IMR-90 (cell line): ENCODE data around the gene TRIM26. TPM values are rescaled to one million over a fixed set of nuclear protein-coding genes. Genes with fewer than 3 reads are reported as not detected.

Source experiments
- ATAC-seq: fragments of 200-7000 bp; cut with Tn5 transposase; 2 replicates; pipeline ENCODE4 v1.9.1; 2020; ENCODE audit warnings: low read depth, mild to moderate bottlenecking, moderate library complexity
- BruUV-seq: library from RNA; stranded (reverse); fragments of 400-500 nt; replicated peaks from 2 replicates; lab custom pipeline; 2021; lab: Mats Ljungman, UMichigan
- CTCF ChIA-PET: fragments of 300-600 bp; formaldehyde crosslinking; extraction: SDS; loops from one replicate; lab custom pipeline; 2021; ENCODE audit warnings: antibody characterized with exemption; lab: Yijun Ruan, JAX
- POLR2A ChIA-PET: fragments of 300-600 bp; sonication (Branson Sonifier 250); formaldehyde crosslinking; loops from one replicate; lab custom pipeline; 2022; ENCODE audit warnings: antibody characterized with exemption; ENCODE audit not compliant: unreplicated experiment; lab: Charles Lee
- DNase-seq: peaks from one replicate; pipeline ENCODE4 v3.0.0; 2013
- H2AFZ ChIP-seq: replicated peaks from 2 replicates; pipeline ENCODE3; 2013; ENCODE audit warnings: low read length, mild to moderate bottlenecking; ENCODE audit not compliant: poor library complexity
- H2AK5ac ChIP-seq: 2 replicates; pipeline ENCODE4 v1.6.1; 2013; ENCODE audit warnings: low read depth, low read length, inconsistent platforms
- H2AK9ac ChIP-seq: replicated peaks from 2 replicates; pipeline ENCODE3; 2013; ENCODE audit warnings: mild to moderate bottlenecking, low read depth, low read length, moderate library complexity; ENCODE audit not compliant: poor library complexity
- H2BK120ac ChIP-seq: 2 replicates; pipeline ENCODE4 v1.6.1; 2013; ENCODE audit warnings: low read depth, low read length, inconsistent platforms
- H2BK15ac ChIP-seq: 3 replicates; pipeline ENCODE4 v1.6.1; 2013; ENCODE audit warnings: low read depth, low read length, inconsistent platforms
- H2BK20ac ChIP-seq: 2 replicates; pipeline ENCODE4 v1.6.1; 2013; ENCODE audit warnings: low read depth, mild to moderate bottlenecking, inconsistent platforms, low read length, moderate library complexity
- H2BK5ac ChIP-seq: 2 replicates; pipeline ENCODE4 v1.6.1; 2013; ENCODE audit warnings: mild to moderate bottlenecking, low read depth, low read length, inconsistent platforms; ENCODE audit not compliant: poor library complexity, severe bottlenecking
- H3K14ac ChIP-seq: replicated peaks from 2 replicates; pipeline ENCODE4 v1.6.1; 2013; ENCODE audit warnings: low read depth, low read length, inconsistent platforms
- H3K18ac ChIP-seq: 2 replicates; pipeline ENCODE4 v1.6.1; 2013; ENCODE audit warnings: low read depth, low read length, control low read depth
- H3K23ac ChIP-seq: 2 replicates; pipeline ENCODE4 v1.6.1; 2013; ENCODE audit warnings: low read depth, low read length, inconsistent platforms
- H3K27ac ChIP-seq: 2 replicates; pipeline ENCODE4 v1.5.1; 2013; ENCODE audit warnings: mild to moderate bottlenecking, control low read depth, low read length; ENCODE audit not compliant: insufficient read depth
- H3K27me3 ChIP-seq: 2 replicates; pipeline ENCODE4 v1.6.1; 2013; ENCODE audit warnings: low read length; ENCODE audit not compliant: control insufficient read depth, insufficient read depth
- H3K36me3 ChIP-seq: 2 replicates; pipeline ENCODE4 v1.6.1; 2013; ENCODE audit warnings: low read length, mixed read lengths; ENCODE audit not compliant: control insufficient read depth, insufficient read depth
- H3K4ac ChIP-seq: 2 replicates; pipeline ENCODE4 v1.6.1; 2013; ENCODE audit warnings: low read depth, low read length, inconsistent platforms
- H3K4me1 ChIP-seq: 2 replicates; pipeline ENCODE4 v1.6.1; 2013; ENCODE audit warnings: low read length, mixed read lengths; ENCODE audit not compliant: control insufficient read depth, insufficient read depth
- H3K4me2 ChIP-seq: 2 replicates; pipeline ENCODE4 v1.6.1; 2013; ENCODE audit warnings: low read depth, mild to moderate bottlenecking, control low read depth, low read length, moderate library complexity
- H3K4me3 ChIP-seq: 2 replicates; pipeline ENCODE4 v1.5.1; 2013; ENCODE audit warnings: low read depth, mild to moderate bottlenecking, control low read depth, low read length, moderate library complexity; ENCODE audit not compliant: insufficient read depth
- H3K56ac ChIP-seq: 2 replicates; pipeline ENCODE4 v1.6.1; 2013; ENCODE audit warnings: low read length, inconsistent platforms; ENCODE audit not compliant: insufficient read depth; ENCODE audit errors: extremely low read depth
- H3K79me1 ChIP-seq, 2 experiments: 2 replicates each; pipeline ENCODE4 v1.6.1; 2013; ENCODE audit warnings: low read length in 2 of 2, inconsistent platforms in 1 of 2, low read depth in 1 of 2
- H3K9ac ChIP-seq: 2 replicates; pipeline ENCODE4 v1.6.1; 2013; ENCODE audit warnings: low read depth, low read length, control low read depth
- H3K9me1 ChIP-seq: 2 replicates; pipeline ENCODE4 v1.6.1; 2013; ENCODE audit warnings: low read length, inconsistent platforms; ENCODE audit not compliant: insufficient read depth
- H3K9me3 ChIP-seq: 2 replicates; pipeline ENCODE4 v1.6.1; 2013; ENCODE audit warnings: low read length; ENCODE audit not compliant: control insufficient read depth, insufficient read depth
- H4K20me1 ChIP-seq: 2 replicates; pipeline ENCODE4 v1.6.1; 2013; ENCODE audit warnings: low read length, inconsistent platforms; ENCODE audit not compliant: insufficient read depth
- H4K5ac ChIP-seq: 2 replicates; pipeline ENCODE4 v1.6.1; 2013; ENCODE audit warnings: mild to moderate bottlenecking, low read depth, low read length, control low read depth
- H4K8ac ChIP-seq, 2 experiments: 2 replicates each; pipeline ENCODE4 v1.6.1; 2013; ENCODE audit warnings: low read depth in 2 of 2, low read length in 2 of 2, control low read depth in 1 of 2, inconsistent platforms in 1 of 2
- H4K91ac ChIP-seq: 2 replicates; pipeline ENCODE4 v1.6.1; 2013; ENCODE audit warnings: low read depth, low read length, inconsistent platforms; ENCODE audit not compliant: insufficient read depth
- CHD1 ChIP-seq: IDR thresholded peaks from 2 replicates; pipeline ENCODE4 v1.6.1; 2012; ENCODE audit warnings: low read depth, low read length, improper control_type of control experiment
- MAZ ChIP-seq: IDR thresholded peaks from 2 replicates; pipeline ENCODE4 v1.6.1; 2012; ENCODE audit warnings: low read depth, mild to moderate bottlenecking, low read length, improper control_type of control experiment, moderate library complexity, borderline replicate concordance
- NFE2L2 ChIP-seq: fragments of 150-350 bp; IDR thresholded peaks from 2 replicates; pipeline ENCODE4 v1.6.1; 2016; ENCODE audit warnings: low read depth, mild to moderate bottlenecking, low read length
- POLR2A ChIP-seq: IDR thresholded peaks from 2 replicates; pipeline ENCODE4 v1.6.1; 2012; ENCODE audit warnings: mild to moderate bottlenecking, low read depth, low read length
- RAD21 ChIP-seq: IDR thresholded peaks from 2 replicates; pipeline ENCODE4 v1.6.1; 2012; ENCODE audit warnings: low read length, improper control_type of control experiment
- WGBS, 2 experiments: methylation state at CpG; one replicate each; pipeline versions ENCODE4 v1.1.5 to v1.1.7; 2013; ENCODE audit warnings: missing lambda C conversion rate in 2 of 2; ENCODE audit not compliant: insufficient read length in 1 of 2; ENCODE audit errors: extremely low coverage in 2 of 2; 5-methylcytosine and 5-hydroxymethylcytosine counted together
- dilution Hi-C: fragments of 300-500 bp; cut with HindIII; formaldehyde crosslinking; loops from one replicate; pipeline ENCODE4 v1.14.3; 2018; ENCODE audit warnings: low sequenced_read_pairs; ENCODE audit not compliant: unreplicated experiment
- in situ Hi-C: fragments of 300-500 bp; cut with MboI; formaldehyde crosslinking; loops from 3 replicates; pipeline ENCODE4 v1.14.3; 2019; ENCODE audit warnings: low sequenced_read_pairs, inconsistent platforms, mixed read lengths
- intact Hi-C: fragments of 100-400 bp; cut with micrococcal nuclease; formaldehyde crosslinking; loops from 2 replicates; pipeline ENCODE4 v1.10.0; 2022
- polyA plus RNA-seq, 3 experiments: library from polyadenylated mRNA; depleted of rRNA; stranded (reverse); fragments of >200 nt; gene quantifications; 2 replicates each; pipeline ENCODE4 v1.2.3, GENCODE V29; 2012; ENCODE audit warnings: low replicate concordance in 1 of 3
- total RNA-seq: library from RNA; depleted of rRNA; stranded (reverse); fragments of >200 nt; gene quantifications from 2 replicates; pipeline ENCODE4 v1.2.3, GENCODE V29; 2012
- TF ChIP-seq, protein P1 (sequence below): conservative IDR thresholded peaks from 2 replicates; pipeline ENCODE4 v1.5.1; 2012; ENCODE audit warnings: mild to moderate bottlenecking, low read depth, low read length, improper control_type of control experiment
- TF ChIP-seq, protein P2 (sequence below): fragments of 150-350 bp; IDR thresholded peaks from 2 replicates; pipeline ENCODE4 v1.6.1; 2017; ENCODE audit warnings: mild to moderate bottlenecking, antibody characterized with exemption, low read length, low read depth

Gene TRIM26
- total and polyA plus RNA-seq, 2 of the 4 experiments (the other 2 are of a cell fraction), result 22.6 to 23.8 TPM

DNA sequence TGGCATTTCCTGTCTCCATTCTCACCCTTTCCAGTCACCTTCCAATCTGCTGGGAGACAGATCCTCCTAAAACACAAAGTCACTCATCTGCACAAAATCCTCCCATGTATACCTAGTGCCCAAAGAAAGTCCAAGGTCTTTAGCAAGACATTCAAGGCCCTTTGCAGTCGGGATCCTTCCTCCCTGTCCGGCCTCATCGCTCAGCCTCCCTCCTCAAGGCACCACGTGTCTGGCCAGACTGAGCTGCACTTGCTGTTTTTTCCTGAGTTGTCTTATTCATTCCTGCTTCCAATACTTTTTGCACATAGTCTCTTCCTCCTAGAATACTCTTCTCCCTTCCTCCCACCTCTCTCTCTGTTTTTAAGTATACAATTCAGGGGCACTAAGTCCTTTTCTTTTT, 48.5 kb downstream of the TRIM26 start:
- CTCF ChIA-PET, result no interaction called here

More for the DNA sequence above, 48.5 kb downstream of the TRIM26 start:
- in situ Hi-C loops (no loop called here), intact Hi-C loops (no loop called here), dilution Hi-C loops (no loop called here)
- TF ChIP-seq CHD1 (no peak), POLR2A (no peak), RAD21 (no peak), MAZ (no peak), NFE2L2 (no peak)
- TF ChIP-seq, protein P1, sequence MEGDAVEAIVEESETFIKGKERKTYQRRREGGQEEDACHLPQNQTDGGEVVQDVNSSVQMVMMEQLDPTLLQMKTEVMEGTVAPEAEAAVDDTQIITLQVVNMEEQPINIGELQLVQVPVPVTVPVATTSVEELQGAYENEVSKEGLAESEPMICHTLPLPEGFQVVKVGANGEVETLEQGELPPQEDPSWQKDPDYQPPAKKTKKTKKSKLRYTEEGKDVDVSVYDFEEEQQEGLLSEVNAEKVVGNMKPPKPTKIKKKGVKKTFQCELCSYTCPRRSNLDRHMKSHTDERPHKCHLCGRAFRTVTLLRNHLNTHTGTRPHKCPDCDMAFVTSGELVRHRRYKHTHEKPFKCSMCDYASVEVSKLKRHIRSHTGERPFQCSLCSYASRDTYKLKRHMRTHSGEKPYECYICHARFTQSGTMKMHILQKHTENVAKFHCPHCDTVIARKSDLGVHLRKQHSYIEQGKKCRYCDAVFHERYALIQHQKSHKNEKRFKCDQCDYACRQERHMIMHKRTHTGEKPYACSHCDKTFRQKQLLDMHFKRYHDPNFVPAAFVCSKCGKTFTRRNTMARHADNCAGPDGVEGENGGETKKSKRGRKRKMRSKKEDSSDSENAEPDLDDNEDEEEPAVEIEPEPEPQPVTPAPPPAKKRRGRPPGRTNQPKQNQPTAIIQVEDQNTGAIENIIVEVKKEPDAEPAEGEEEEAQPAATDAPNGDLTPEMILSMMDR, result no peak
- TF ChIP-seq, protein P2, sequence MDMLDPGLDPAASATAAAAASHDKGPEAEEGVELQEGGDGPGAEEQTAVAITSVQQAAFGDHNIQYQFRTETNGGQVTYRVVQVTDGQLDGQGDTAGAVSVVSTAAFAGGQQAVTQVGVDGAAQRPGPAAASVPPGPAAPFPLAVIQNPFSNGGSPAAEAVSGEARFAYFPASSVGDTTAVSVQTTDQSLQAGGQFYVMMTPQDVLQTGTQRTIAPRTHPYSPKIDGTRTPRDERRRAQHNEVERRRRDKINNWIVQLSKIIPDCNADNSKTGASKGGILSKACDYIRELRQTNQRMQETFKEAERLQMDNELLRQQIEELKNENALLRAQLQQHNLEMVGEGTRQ, result no peak
- no peak overlapping the region for H3K9ac ChIP-seq
- H3K79me1 ChIP-seq, result no peaks in the 10 kb centered on the region
- H3K4me3 ChIP-seq, result no peak overlapping the region
- no peaks in the 10 kb centered on the region for H3K4me1 ChIP-seq
- H2AFZ ChIP-seq, result no peak overlapping the region
- H2BK120ac ChIP-seq, result no peak overlapping the region
- H2BK5ac ChIP-seq, result no peak overlapping the region
- POLR2A ChIA-PET, result no interaction called here
- H3K9me1 ChIP-seq, result no peaks in the 10 kb centered on the region
- BruUV-seq, result no TSS peak
- H2BK20ac ChIP-seq, result no peak overlapping the region
- peaks cover 40% of the 10 kb centered on the region for H3K27me3 ChIP-seq
- WGBS, 2 experiments, result 59% methylated on average over 4 of the region's 4 CpGs; no CpG with 5 or more reads in 1 of the 2 experiments
- no peak overlapping the region for H3K18ac ChIP-seq
- H4K91ac ChIP-seq, result no peak overlapping the region
- H4K5ac ChIP-seq, result no peak overlapping the region
- H3K4ac ChIP-seq, result no peak overlapping the region
- H2BK15ac ChIP-seq, result no peak overlapping the region
- no peak overlapping the region for H3K23ac ChIP-seq
- H2AK9ac ChIP-seq, result no peak overlapping the region
- no peak overlapping the region for H2AK5ac ChIP-seq
- ATAC-seq (no peak), DNase-seq (no peak)
- no peak overlapping the region for H3K14ac ChIP-seq
- no peaks in the 10 kb centered on the region for H4K20me1 ChIP-seq
- H4K8ac ChIP-seq, result no peak overlapping the region
- H3K36me3 ChIP-seq, result no peaks in the 10 kb centered on the region
- H3K9me3 ChIP-seq, result no peaks in the 10 kb centered on the region
- H3K56ac ChIP-seq, result no peak overlapping the region
- H3K27ac ChIP-seq, result no peak overlapping the region
- H3K4me2 ChIP-seq, result no peak overlapping the region
